ENCODE results near the gene VAC14. TPM values are rescaled to one million over a fixed set of nuclear protein-coding genes. Genes with fewer than 3 reads are reported as not detected.

The VAC14 gene
- total RNA-seq, 1 experiment from 2014 or later = 49.9 TPM

GRCh38 chr16:70782237-70782636 lies 18.7 kb downstream of the VAC14 start:
- DNase-seq = no peak
- TF ChIP-seq CTCF (conservative IDR thresholded peaks at IDR 0.05) = no peak
- no peak overlapping the region for H2AFZ ChIP-seq (ENCODE audit: low read length)
- WGBS (ENCODE audit: extremely low coverage, insufficient read length, low lambda C conversion rate) = no CpG with 5 or more reads among the region's 3 CpGs
- H3K79me2 ChIP-seq (ENCODE audit: insufficient read depth, low read length) = no peaks in the 10 kb centered on the region
- no peak overlapping the region for H2AK5ac ChIP-seq (ENCODE audit: insufficient read length, low read length)
- no peak overlapping the region for H2BK5ac ChIP-seq (ENCODE audit: insufficient read length, low read length)
- peaks cover 52 to 82% (median 65%) of the 10 kb centered on the region in 3 experiments for H3K36me3 Mint-ChIP-seq (ENCODE audit: insufficient read depth in 1 of 3, low read depth in 3 of 3)
- H4K8ac ChIP-seq (replicated peaks; ENCODE audit: insufficient read length, low read depth, low read length) = no peak overlapping the region
- no peak overlapping the region for H2BK12ac ChIP-seq (ENCODE audit: insufficient read length, low read depth, low read length)
- H2BK20ac ChIP-seq (ENCODE audit: low read depth, low read length, poor library complexity, severe bottlenecking) = no peak overlapping the region
- H3K14ac ChIP-seq (ENCODE audit: insufficient read depth, low read length) = no peak overlapping the region
- no peak overlapping the region for H3K4me2 ChIP-seq (ENCODE audit: insufficient read depth, insufficient read length, low read length)
- no peak overlapping the region for H4K91ac ChIP-seq (ENCODE audit: insufficient read length, low read depth, low read length)
- H3K4ac ChIP-seq (ENCODE audit: low read depth, low read length) = no peak overlapping the region
- H3K9ac ChIP-seq (ENCODE audit: extremely low read depth, insufficient read length, low read length) = no peak overlapping the region
- peaks cover 2% of the 10 kb centered on the region; the same call in 1 of the 2 replicates for H3K27me3 Mint-ChIP-seq (ENCODE audit: low read depth)
- no peaks in the 10 kb centered on the region for H3K79me1 ChIP-seq (ENCODE audit: insufficient read depth, low read depth, low read length, poor library complexity, severe bottlenecking)
- H3K4me1 Mint-ChIP-seq = peaks cover 3 to 7% of the 10 kb centered on the region in 2 experiments
- H2BK120ac ChIP-seq (ENCODE audit: low read depth, low read length, poor library complexity, severe bottlenecking) = no peak overlapping the region
- no peak overlapping the region for H3K56ac ChIP-seq (ENCODE audit: insufficient read length, low read depth, low read length)
- H3K27me3 ChIP-seq (ENCODE audit: insufficient read depth, low read length) = no peaks in the 10 kb centered on the region
- no peaks in the 10 kb centered on the region for H3K23me2 ChIP-seq (ENCODE audit: insufficient read length, low read depth, low read length, poor library complexity, severe bottlenecking)
- H3K9me3 ChIP-seq (ENCODE audit: control insufficient read depth, low read depth, low read length) = no peaks in the 10 kb centered on the region
- H3K18ac ChIP-seq (ENCODE audit: insufficient read length, low read depth, low read length) = no peak overlapping the region
- H3K27ac Mint-ChIP-seq = no peak overlapping the region
- H3T11ph ChIP-seq (ENCODE audit: low read length) = no peak overlapping the region
- no peak overlapping the region for H2BK15ac ChIP-seq (ENCODE audit: low read depth, low read length)
- H3K9me3 Mint-ChIP-seq = no peaks in the 10 kb centered on the region; a peak in 2 of 5 replicates
- H3K23ac ChIP-seq (ENCODE audit: insufficient read length, low read depth, low read length) = no peak overlapping the region
- no peak overlapping the region for H3K27ac ChIP-seq (ENCODE audit: insufficient read length, low read depth, low read length)
- H3K4me1 ChIP-seq (ENCODE audit: insufficient read depth, low read length) = no peaks in the 10 kb centered on the region
- H4K5ac ChIP-seq (ENCODE audit: insufficient read length, low read depth, low read length) = no peak overlapping the region
- H3K4me3 Mint-ChIP-seq = no peak overlapping the region
- peaks cover under 1% of the 10 kb centered on the region for H4K20me1 ChIP-seq (ENCODE audit: control insufficient read depth, insufficient read depth, insufficient read length)
